Astrocyte of the spinal cord (primary cell): Measurements from ENCODE around the gene HSPG2.
"Not testable (repeated sequence)": the region's sequence is repeated elsewhere in the genome, so short reads cannot be mapped to it uniquely, and the experiment has no call there.

Experiments used
- DNase-seq: peaks from one replicate; pipeline ENCODE4 v3.0.0; 2011; ENCODE audit warnings: low read depth, low spot score
- H3K4me3 ChIP-seq: 2 replicates; pipeline ENCODE4 v1.5.1; 2011; ENCODE audit warnings: low read depth, mild to moderate bottlenecking, low read length, moderate library complexity
- CTCF ChIP-seq: IDR thresholded peaks from 2 replicates; pipeline ENCODE4 v1.5.1; 2012; ENCODE audit warnings: low read depth, mild to moderate bottlenecking, low read length, inconsistent platforms
- in situ Hi-C: cut with HindIII; loops from 2 replicates; pipeline ENCODE4 v1.10.0; 2017; ENCODE audit warnings: low sequenced_read_pairs

The HSPG2 gene

DNA sequence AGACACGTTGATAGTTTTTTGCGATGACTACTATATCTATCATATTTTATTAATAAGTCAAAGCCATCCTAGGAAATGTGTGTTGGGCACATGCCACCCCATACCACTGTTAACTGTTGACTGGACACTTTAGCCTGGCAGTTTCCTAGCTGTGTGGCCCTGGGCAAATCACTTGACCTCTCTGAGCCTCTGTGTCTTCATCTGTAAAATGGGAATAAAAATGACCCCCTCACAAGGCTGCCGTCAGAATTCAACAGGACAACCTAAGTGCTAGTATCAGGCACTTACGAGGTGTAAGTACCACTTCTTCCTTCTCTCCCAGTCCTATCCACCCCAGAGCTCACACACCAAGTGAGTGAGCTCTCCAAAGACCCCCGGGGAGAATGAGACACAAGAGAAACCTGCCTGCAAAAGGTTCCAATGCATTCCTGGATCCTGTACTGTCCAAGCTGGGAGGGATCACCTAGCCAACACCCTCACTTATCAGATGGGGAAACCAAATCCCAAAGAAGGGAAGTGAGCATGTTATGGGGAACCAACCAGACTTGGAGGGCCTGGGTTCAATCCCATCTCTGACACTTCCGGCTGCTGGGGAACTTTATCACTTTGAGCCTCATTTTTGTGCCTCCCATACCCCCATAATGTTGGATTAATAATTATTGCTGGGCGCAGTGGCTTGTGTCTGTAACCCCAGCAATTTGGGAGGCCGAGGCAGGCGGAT lies 24.9 kb downstream of the HSPG2 start:
- no peak for TF ChIP-seq CTCF
- H3K4me3 ChIP-seq = no peak overlapping the region
- DNase-seq = no peak
- in situ Hi-C loops = no loop called here

DNA sequence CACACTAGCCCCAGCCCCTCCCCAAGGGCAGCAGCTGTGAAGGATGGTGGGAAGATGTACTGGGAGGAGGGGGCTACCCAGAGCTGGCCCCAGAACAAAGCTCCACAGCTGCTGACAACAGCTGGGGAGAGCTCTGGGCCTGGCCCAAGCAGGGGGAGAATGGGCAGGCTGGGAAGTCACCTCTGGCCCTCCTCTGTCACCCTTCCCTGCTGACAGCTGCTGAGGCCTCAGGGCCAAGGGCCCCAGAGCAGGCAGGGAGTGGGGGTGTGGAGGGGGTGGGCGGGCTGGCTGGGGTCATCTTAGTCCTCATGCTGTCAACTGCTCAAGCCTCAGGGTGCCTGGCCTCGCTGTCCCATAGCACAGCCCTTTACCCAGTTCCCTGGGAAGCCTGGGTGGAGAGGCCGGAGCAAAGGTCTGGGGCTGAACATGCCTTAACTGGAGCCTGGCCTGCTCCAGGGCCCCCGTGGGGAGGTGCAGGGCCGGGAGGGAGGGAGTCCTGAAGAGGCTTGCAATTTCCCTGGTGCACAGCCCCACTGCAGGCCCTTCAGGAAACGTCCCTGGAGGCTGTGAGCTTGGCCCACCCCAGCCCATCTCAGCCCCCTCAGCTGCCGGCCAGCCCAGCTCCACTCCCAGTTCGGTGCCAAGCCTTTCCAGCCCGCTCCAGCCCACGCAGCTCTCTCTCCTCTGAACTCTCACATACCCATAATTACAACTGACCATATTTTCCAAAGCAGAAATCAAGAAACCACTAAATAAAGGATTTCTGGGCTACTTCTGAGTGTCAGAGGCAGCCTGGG lies 25.7 kb downstream of the HSPG2 start:
- DNase-seq = no peak
- in situ Hi-C loops = no loop called here
- H3K4me3 ChIP-seq = no peak overlapping the region
- TF ChIP-seq CTCF = no peak

- no peak for DNase-seq
- TF ChIP-seq CTCF = no peak
- no peak overlapping the region for H3K4me3 ChIP-seq
- in situ Hi-C loops = no loop called here
Measured at GRCh38 chr1:21910558-21911204, 26.4 kb downstream of the HSPG2 start.

- in situ Hi-C loops = no loop called here
- no peak for TF ChIP-seq CTCF
- peak; percentile 59 for DNase-seq
- H3K4me3 ChIP-seq = no peak overlapping the region
Measured at GRCh38 chr1:21909787-21910503, 27.2 kb downstream of the HSPG2 start.

- TF ChIP-seq CTCF = no peak
- DNase-seq = no peak
- H3K4me3 ChIP-seq = no peak overlapping the region
- in situ Hi-C loops = no loop called here
Measured at GRCh38 chr1:21909286-21909759, 27.8 kb downstream of the HSPG2 start.

DNA sequence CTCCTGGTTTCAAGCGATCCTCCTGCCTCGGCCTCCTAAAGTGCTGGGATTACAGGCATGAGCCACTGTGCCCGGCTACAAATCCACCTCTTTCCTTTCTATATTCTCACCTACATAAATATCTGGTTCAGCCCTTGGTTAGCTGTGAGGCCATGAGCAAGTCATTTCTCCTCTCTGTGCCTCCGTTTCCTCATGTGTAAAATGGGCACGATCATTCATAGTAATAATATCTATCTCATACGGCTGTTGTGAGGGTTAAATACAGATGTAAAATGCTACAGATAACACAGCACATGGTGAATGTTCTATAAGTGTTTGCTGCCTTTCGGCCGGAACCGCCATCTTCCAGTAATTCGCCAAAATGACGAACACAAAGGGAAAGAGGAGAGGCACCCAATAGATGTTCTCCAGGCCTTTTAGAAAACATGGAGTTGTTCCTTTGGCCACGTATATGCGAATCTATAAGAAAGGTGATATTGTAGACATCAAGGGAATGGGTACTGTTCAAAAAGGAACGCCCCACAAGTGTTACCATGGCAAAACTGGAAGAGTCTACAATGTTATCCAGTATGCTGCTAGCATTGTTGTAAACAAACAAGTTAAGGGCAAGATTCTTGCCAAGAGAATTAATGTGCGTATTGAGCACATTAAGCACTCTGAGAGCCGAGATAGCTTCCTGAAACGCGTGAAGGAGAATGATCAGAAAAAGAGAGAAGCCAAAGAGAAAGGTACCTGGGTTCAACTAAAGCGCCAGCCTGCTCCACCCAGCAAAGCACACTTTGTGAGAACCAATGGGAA lies 29.2 kb downstream of the HSPG2 start:
- DNase-seq, in situ Hi-C loops, H3K4me3 ChIP-seq: not testable (repeated sequence)
